T-helper 2 cell treated with Interferon-gamma antibody and Interleukin-4, amounts not matched to agents 100 ng/mL and 5 ng/mL, for 36 hours (primary cell): ENCODE measurements around the gene WNT6. TPM values are rescaled to one million over a fixed set of nuclear protein-coding genes. Genes with fewer than 3 reads are reported as not detected.

ENCODE experiments used
- intact Hi-C: fragments of 100-400 bp; cut with micrococcal nuclease; formaldehyde crosslinking; loops from one replicate; pipeline ENCODE4 v1.15.1; 2023
- total RNA-seq: library from RNA; stranded (reverse); gene quantifications from 2 replicates; pipeline ENCODE4 v1.2.3, GENCODE V29; 2022

WNT6 gene
- total RNA-seq, 1 donor from 2014 or later: not detected

GRCh38 chr2:218877331-218877730 is 17.7 kb downstream of the WNT6 start:
- intact Hi-C loops: loop anchor here (5.0 kb wide), 1 partner anchor 105 kb away; no protein-coding TSS in a partner anchor

GRCh38 chr2:218877891-218878290 is 18.3 kb downstream of the WNT6 start:
- intact Hi-C loops: loop anchor here (5.0 kb wide), 1 partner anchor 104 kb away; no protein-coding TSS in a partner anchor

- intact Hi-C loops: loop anchor here (5.0 kb wide), 1 partner anchor 104 kb away; no protein-coding TSS in a partner anchor
Measured at GRCh38 chr2:218878486-218878885, 18.9 kb downstream of the WNT6 start.

GRCh38 chr2:218878926-218879761 is 19.5 kb downstream of the WNT6 start:
- intact Hi-C loops: loop anchor here (5.0 kb wide), 1 partner anchor 103 kb away; no protein-coding TSS in a partner anchor

- intact Hi-C loops: loop anchor here (1.0 to 5.0 kb wide), 2 partner anchors 13 to 103 kb away; no protein-coding TSS in a partner anchor
Measured at GRCh38 chr2:218879776-218880101, 20.1 kb downstream of the WNT6 start.

GRCh38 chr2:218880102-218880858 is 20.7 kb downstream of the WNT6 start, which contains the start of gene WNT10A:
Gene WNT10A (plus strand): TSS chr2:218880852. CDS start chr2:218880996, 144 bp downstream.
- intact Hi-C loops: loop anchor here (1.0 kb wide), 1 partner anchor 12 kb away; no protein-coding TSS in a partner anchor

- intact Hi-C loops: loop anchor here (1.0 kb wide), 1 partner anchor 11 kb away; no protein-coding TSS in a partner anchor
Measured at GRCh38 chr2:218880859-218881594, 21.4 kb downstream of the WNT6 start.

GRCh38 chr2:218881744-218882460 is 22.3 kb downstream of the WNT6 start:
- intact Hi-C loops: no loop called here

GRCh38 chr2:218882461-218882816 is 22.8 kb downstream of the WNT6 start:
- intact Hi-C loops: no loop called here

- intact Hi-C loops: no loop called here
Measured at GRCh38 chr2:218882866-218883366, 23.3 kb downstream of the WNT6 start.

GRCh38 chr2:218883491-218884490 is 24.2 kb downstream of the WNT6 start:
- intact Hi-C loops: no loop called here

GRCh38 chr2:218884519-218884918 is 24.9 kb downstream of the WNT6 start:
- intact Hi-C loops: no loop called here

- intact Hi-C loops: no loop called here
Measured at GRCh38 chr2:218885981-218886947, 26.7 kb downstream of the WNT6 start.

GRCh38 chr2:218887079-218887478 is 27.5 kb downstream of the WNT6 start:
- intact Hi-C loops: no loop called here

- intact Hi-C loops: no loop called here
Measured at GRCh38 chr2:218888341-218888740, 28.7 kb downstream of the WNT6 start.

GRCh38 chr2:218889937-218890336 is 30.3 kb downstream of the WNT6 start:
- intact Hi-C loops: no loop called here

GRCh38 chr2:218890369-218890768 is 30.8 kb downstream of the WNT6 start:
- intact Hi-C loops: no loop called here
